ENCODE results near the gene ATP9B.

The ATP9B gene

GRCh38 chr18:79396431-79397246 lies 327.4 kb downstream of the ATP9B start:
- DNase-seq (ENCODE audit: low read depth), result peak; percentile 38

- no peak for DNase-seq (ENCODE audit: low read depth)
Measured at GRCh38 chr18:79397247-79397829, 328.1 kb downstream of the ATP9B start.

GRCh38 chr18:79397830-79398761 lies 328.9 kb downstream of the ATP9B start:
- DNase-seq (ENCODE audit: low read depth), result no peak

- no peak for DNase-seq (ENCODE audit: low read depth)
Measured at GRCh38 chr18:79399275-79400081, 330.3 kb downstream of the ATP9B start.

- no peak for DNase-seq (ENCODE audit: low read depth)
Measured at GRCh38 chr18:79400091-79400590, 330.9 kb downstream of the ATP9B start.

GRCh38 chr18:79400591-79401381 lies 331.6 kb downstream of the ATP9B start:
- DNase-seq (ENCODE audit: low read depth), result no peak

GRCh38 chr18:79401494-79402208 lies 332.5 kb downstream of the ATP9B start:
- DNase-seq (ENCODE audit: low read depth), result no peak

GRCh38 chr18:79402209-79402576 lies 333.0 kb downstream of the ATP9B start:
- no peak for DNase-seq (ENCODE audit: low read depth)

- DNase-seq (ENCODE audit: low read depth), result peak; percentile 61
Measured at GRCh38 chr18:79402977-79403722, 334.0 kb downstream of the ATP9B start.

- DNase-seq (ENCODE audit: low read depth), result no peak
Measured at GRCh38 chr18:79403723-79404566, 334.8 kb downstream of the ATP9B start.

- no peak for DNase-seq (ENCODE audit: low read depth)
Measured at GRCh38 chr18:79404567-79404910, 335.3 kb downstream of the ATP9B start.

- no peak for DNase-seq (ENCODE audit: low read depth)
Measured at GRCh38 chr18:79405019-79405780, 336.0 kb downstream of the ATP9B start.

- DNase-seq (ENCODE audit: low read depth), result no peak
Measured at GRCh38 chr18:79405781-79406575, 336.8 kb downstream of the ATP9B start.

GRCh38 chr18:79406708-79407107 lies 337.5 kb downstream of the ATP9B start:
- no peak for DNase-seq (ENCODE audit: low read depth)

GRCh38 chr18:79409313-79409712 lies 340.1 kb downstream of the ATP9B start:
- DNase-seq (ENCODE audit: low read depth), result no peak

- no peak for DNase-seq (ENCODE audit: low read depth)
Measured at GRCh38 chr18:79410171-79410641, 341.0 kb downstream of the ATP9B start.
